Measurements from ENCODE around the gene MSL1. TPM values are rescaled to one million over a fixed set of nuclear protein-coding genes. Genes with fewer than 3 reads are reported as not detected.
A peak's percentile ranks its signal among the peaks of the same experiment; 100 is the strongest.
"Not testable (repeated sequence)": the region's sequence is repeated elsewhere in the genome, so short reads cannot be mapped to it uniquely, and the experiment has no call there.

The MSL1 gene
- total and polyA plus RNA-seq, 4 experiments from 2014 or later = 6.0 to 133 (median 69.3) TPM

GRCh38 chr17:40143166-40143565, 21.4 kb downstream of the MSL1 start:
- POLR2A ChIA-PET (ENCODE audit: partially characterized antibody) = interaction anchor here (1.5 to 4.3 kb wide), 2 partner anchors 30 to 45 kb away, joined by 7 to 70 read pairs; partner anchors contain the start of gene NR1D1
- H3K4me1 ChIP-seq (ENCODE audit: insufficient read depth, low read length) = peaks cover 38% of the 10 kb centered on the region
- H3K4me3 ChIP-seq (ENCODE audit: low read length in 2 of 2); DNase-seq; H3K9me3 Mint-ChIP-seq; H3K27me3 ChIP-seq (ENCODE audit: insufficient read depth, low read length); intact Hi-C loops (cut with micrococcal nuclease); H3K9me3 ChIP-seq (ENCODE audit: control insufficient read depth in 1 of 2, low read length in 2 of 2); H3K27me3 Mint-ChIP-seq; H3K4me3 Mint-ChIP-seq; H3K27ac ChIP-seq (ENCODE audit: low read depth, low read length): not testable (repeated sequence)
- peaks cover 18% of the 10 kb centered on the region for H3K36me3 ChIP-seq (ENCODE audit: insufficient read depth, low read length)
- peaks cover 33 to 56% (median 46%) of the 10 kb centered on the region in 4 donors for H3K4me1 Mint-ChIP-seq
- CTCF ChIA-PET (ENCODE audit: partially characterized antibody) = interaction anchor here (0.9 to 1.5 kb wide), 7 partner anchors 9 to 88 kb away, joined by 3 to 5 read pairs (median 3); no protein-coding TSS in a partner anchor
- peaks cover 26 to 46% of the 10 kb centered on the region in 2 donors for H3K36me3 Mint-ChIP-seq
- H3K27ac Mint-ChIP-seq = peak overlapping the region in 1 of 7 donors; percentile 24

- H3K4me1 Mint-ChIP-seq = peaks cover 37 to 59% (median 46%) of the 10 kb centered on the region in 4 donors
- no peak overlapping the region for H3K4me3 ChIP-seq (ENCODE audit: low read length in 2 of 2)
- peaks cover 34% of the 10 kb centered on the region for H3K36me3 ChIP-seq (ENCODE audit: insufficient read depth, low read length)
- no peak overlapping the region for H3K4me3 Mint-ChIP-seq
- peak overlapping the region in 2 of 7 donors; percentile 73 to 83 for H3K27ac Mint-ChIP-seq
- peaks cover 0 to under 1% (median 0%) of the 10 kb centered on the region in 8 donors for H3K9me3 Mint-ChIP-seq
- H3K27me3 ChIP-seq (ENCODE audit: insufficient read depth, low read length) = no peaks in the 10 kb centered on the region
- no peak overlapping the region for H3K27ac ChIP-seq (ENCODE audit: low read depth, low read length)
- intact Hi-C loops (cut with micrococcal nuclease) = no loop called here
- H3K36me3 Mint-ChIP-seq = peaks cover 44 to 55% of the 10 kb centered on the region in 2 donors
- H3K27me3 Mint-ChIP-seq = no peaks in the 10 kb centered on the region
- no peak for DNase-seq
- H3K9me3 ChIP-seq (ENCODE audit: control insufficient read depth in 1 of 2, low read length in 2 of 2) = no peaks in the 10 kb centered on the region
- H3K4me1 ChIP-seq (ENCODE audit: insufficient read depth, low read length) = peaks cover 43% of the 10 kb centered on the region
- ChIA-PET CTCF (ENCODE audit: partially characterized antibody) (interaction anchor here (0.9 to 4.3 kb wide), 4 partner anchors 23 to 477 kb away, joined by 3 to 22 read pairs (median 3); no protein-coding TSS in a partner anchor), POLR2A (ENCODE audit: partially characterized antibody) (interaction anchor here (0.7 to 1.6 kb wide), 4 partner anchors 11 to 32 kb away, joined by 3 to 4 read pairs (median 4); no protein-coding TSS in a partner anchor)
Measured at GRCh38 chr17:40145476-40145875, 23.7 kb downstream of the MSL1 start.

- Histone ChIP-seq H3K4me1 (ENCODE audit: insufficient read depth, low read length) (peaks cover 31% of the 10 kb centered on the region), H3K27me3 (ENCODE audit: insufficient read depth, low read length) (no peaks in the 10 kb centered on the region), H3K36me3 (ENCODE audit: insufficient read depth, low read length) (peaks cover 35% of the 10 kb centered on the region), H3K4me3 (ENCODE audit: low read length in 2 of 2) (no peak overlapping the region), H3K27ac (ENCODE audit: low read depth, low read length) (no peak overlapping the region), H3K9me3 (ENCODE audit: control insufficient read depth in 1 of 2, low read length in 2 of 2) (no peaks in the 10 kb centered on the region)
- ChIA-PET CTCF (ENCODE audit: partially characterized antibody) (interaction anchor here (1.2 to 5.0 kb wide), 6 partner anchors 18 to 38 kb away, joined by 3 to 23 read pairs (median 4); no protein-coding TSS in a partner anchor), POLR2A (ENCODE audit: partially characterized antibody) (interaction anchor here (0.6 to 6.0 kb wide), 4 partner anchors 8 to 36 kb away, joined by 3 to 28 read pairs (median 3); partner anchors contain the start of gene CASC3)
- peak overlapping the region in 4 of 7 donors; percentile 8 to 94 (median 60) for H3K27ac Mint-ChIP-seq
- intact Hi-C loops (cut with micrococcal nuclease) = no loop called here
- H3K27me3 Mint-ChIP-seq = no peaks in the 10 kb centered on the region
- peaks cover 29 to 53% (median 36%) of the 10 kb centered on the region in 4 donors for H3K4me1 Mint-ChIP-seq
- no peaks in the 10 kb centered on the region for H3K9me3 Mint-ChIP-seq
- H3K36me3 Mint-ChIP-seq = peaks cover 47 to 55% of the 10 kb centered on the region in 2 donors
- DNase-seq = no peak
- H3K4me3 Mint-ChIP-seq = peak overlapping the region in 1 of 8 donors; percentile 40
Measured at GRCh38 chr17:40148527-40148926, 26.8 kb downstream of the MSL1 start.

GRCh38 chr17:40150276-40150675, 28.5 kb downstream of the MSL1 start:
- Mint-ChIP-seq H3K27ac (peak overlapping the region in 6 of 7 donors; percentile 2 to 88 (median 46)), H3K4me1 (peaks cover 33 to 57% (median 45%) of the 10 kb centered on the region in 4 donors)
- intact Hi-C loops (cut with micrococcal nuclease) = no loop called here

GRCh38 chr17:40151414-40151963, 29.7 kb downstream of the MSL1 start:
- ChIA-PET POLR2A (ENCODE audit: partially characterized antibody) (interaction anchor here (1.2 to 6.0 kb wide), 3 partner anchors 11 to 89 kb away, joined by 3 to 28 read pairs (median 3); partner anchors contain the start of gene CASC3), CTCF (ENCODE audit: partially characterized antibody) (interaction anchor here (0.9 to 8.9 kb wide), 7 partner anchors 12 to 124 kb away, joined by 3 to 63 read pairs (median 4); partner anchors contain the start of gene CASC3)
- intact Hi-C loops (cut with micrococcal nuclease) = no loop called here
- peaks cover 35 to 59% (median 45%) of the 10 kb centered on the region in 4 donors for H3K4me1 Mint-ChIP-seq
- no peak overlapping the region for H3K27ac ChIP-seq (ENCODE audit: low read depth, low read length)
- peaks cover 31% of the 10 kb centered on the region for H3K4me1 ChIP-seq (ENCODE audit: insufficient read depth, low read length)
- H3K36me3 ChIP-seq (ENCODE audit: insufficient read depth, low read length) = peaks cover 38% of the 10 kb centered on the region
- H3K27ac Mint-ChIP-seq = peak overlapping the region in 2 of 7 donors; percentile 43 to 76
- H3K27me3 ChIP-seq (ENCODE audit: insufficient read depth, low read length) = no peaks in the 10 kb centered on the region
- H3K9me3 ChIP-seq (ENCODE audit: control insufficient read depth in 1 of 2, low read length in 2 of 2) = no peaks in the 10 kb centered on the region
- peaks cover 45 to 66% of the 10 kb centered on the region in 2 donors for H3K36me3 Mint-ChIP-seq
- H3K4me3 Mint-ChIP-seq = no peak overlapping the region
- H3K27me3 Mint-ChIP-seq = no peaks in the 10 kb centered on the region
- no peak overlapping the region for H3K4me3 ChIP-seq (ENCODE audit: low read length in 2 of 2)
- no peaks in the 10 kb centered on the region for H3K9me3 Mint-ChIP-seq
- no peak for DNase-seq

More at GRCh38 chr17:40150276-40150675, 28.5 kb downstream of the MSL1 start:
- Histone ChIP-seq H3K27ac (ENCODE audit: low read depth, low read length) (no peak overlapping the region), H3K4me1 (ENCODE audit: insufficient read depth, low read length) (peaks cover 31% of the 10 kb centered on the region), H3K36me3 (ENCODE audit: insufficient read depth, low read length) (peaks cover 38% of the 10 kb centered on the region), H3K4me3 (ENCODE audit: low read length in 2 of 2) (no peak overlapping the region), H3K9me3 (ENCODE audit: control insufficient read depth in 1 of 2, low read length in 2 of 2) (no peaks in the 10 kb centered on the region), H3K27me3 (ENCODE audit: insufficient read depth, low read length) (no peaks in the 10 kb centered on the region)
- ChIA-PET POLR2A (ENCODE audit: partially characterized antibody) (interaction anchor here (0.9 to 6.0 kb wide), 3 partner anchors 10 to 50 kb away, joined by 3 to 28 read pairs (median 3); partner anchors contain the start of genes CASC3 and NR1D1), CTCF (ENCODE audit: partially characterized antibody) (interaction anchor here (3.0 to 8.9 kb wide), 3 partner anchors 11 to 37 kb away, joined by 12 to 63 read pairs (median 23); partner anchors contain the start of gene CASC3)
- Mint-ChIP-seq H3K36me3 (peaks cover 48 to 65% of the 10 kb centered on the region in 2 donors), H3K9me3 (no peaks in the 10 kb centered on the region), H3K27me3 (no peaks in the 10 kb centered on the region), H3K4me3 (peak overlapping the region in 2 of 8 donors; percentile 13 to 30)
- DNase-seq = no peak

GRCh38 chr17:40153603-40154236, 31.9 kb downstream of the MSL1 start:
- peaks cover 24% of the 10 kb centered on the region for H3K36me3 ChIP-seq (ENCODE audit: insufficient read depth, low read length)
- Mint-ChIP-seq H3K27me3 (no peaks in the 10 kb centered on the region), H3K4me3 (no peak overlapping the region), H3K4me1 (peaks cover 25 to 54% (median 38%) of the 10 kb centered on the region in 4 donors), H3K9me3 (no peaks in the 10 kb centered on the region), H3K36me3 (peaks cover 31 to 55% of the 10 kb centered on the region in 2 donors), H3K27ac (peak overlapping the region; percentile 14 to 85 (median 41))
- no peak overlapping the region for H3K4me3 ChIP-seq (ENCODE audit: low read length in 2 of 2)
- no peak overlapping the region for H3K27ac ChIP-seq (ENCODE audit: low read depth, low read length)
- H3K4me1 ChIP-seq (ENCODE audit: insufficient read depth, low read length) = peaks cover 21% of the 10 kb centered on the region
- ChIA-PET POLR2A (ENCODE audit: partially characterized antibody) (interaction anchor here (6.0 kb wide), 1 partner anchor 14 kb away, joined by 28 read pairs; the partner anchor contains the start of gene CASC3), CTCF (ENCODE audit: partially characterized antibody) (interaction anchor here (1.9 to 8.9 kb wide), 3 partner anchors 11 to 41 kb away, joined by 5 to 63 read pairs (median 19); no protein-coding TSS in a partner anchor)
- intact Hi-C loops (cut with micrococcal nuclease) = no loop called here
- H3K9me3 ChIP-seq (ENCODE audit: control insufficient read depth in 1 of 2, low read length in 2 of 2) = no peaks in the 10 kb centered on the region
- no peaks in the 10 kb centered on the region for H3K27me3 ChIP-seq (ENCODE audit: insufficient read depth, low read length)
- no peak for DNase-seq
